GM12873 (cell line): ENCODE results near the gene NECAB3.

Source experiments
- CTCF ChIP-seq: IDR thresholded peaks from 2 replicates; pipeline ENCODE4 v1.5.1; 2012; ENCODE audit warnings: low read depth, mild to moderate bottlenecking, moderate library complexity, low read length, control low read depth; ENCODE audit not compliant: insufficient read depth; ENCODE audit errors: missing control alignments

Gene NECAB3

GRCh38 chr20:33667676-33668465 is 6.4 kb downstream of the NECAB3 start:
- TF ChIP-seq CTCF = peak; percentile 94

GRCh38 chr20:33667245-33667675 is 7.0 kb downstream of the NECAB3 start:
- no peak for TF ChIP-seq CTCF

DNA sequence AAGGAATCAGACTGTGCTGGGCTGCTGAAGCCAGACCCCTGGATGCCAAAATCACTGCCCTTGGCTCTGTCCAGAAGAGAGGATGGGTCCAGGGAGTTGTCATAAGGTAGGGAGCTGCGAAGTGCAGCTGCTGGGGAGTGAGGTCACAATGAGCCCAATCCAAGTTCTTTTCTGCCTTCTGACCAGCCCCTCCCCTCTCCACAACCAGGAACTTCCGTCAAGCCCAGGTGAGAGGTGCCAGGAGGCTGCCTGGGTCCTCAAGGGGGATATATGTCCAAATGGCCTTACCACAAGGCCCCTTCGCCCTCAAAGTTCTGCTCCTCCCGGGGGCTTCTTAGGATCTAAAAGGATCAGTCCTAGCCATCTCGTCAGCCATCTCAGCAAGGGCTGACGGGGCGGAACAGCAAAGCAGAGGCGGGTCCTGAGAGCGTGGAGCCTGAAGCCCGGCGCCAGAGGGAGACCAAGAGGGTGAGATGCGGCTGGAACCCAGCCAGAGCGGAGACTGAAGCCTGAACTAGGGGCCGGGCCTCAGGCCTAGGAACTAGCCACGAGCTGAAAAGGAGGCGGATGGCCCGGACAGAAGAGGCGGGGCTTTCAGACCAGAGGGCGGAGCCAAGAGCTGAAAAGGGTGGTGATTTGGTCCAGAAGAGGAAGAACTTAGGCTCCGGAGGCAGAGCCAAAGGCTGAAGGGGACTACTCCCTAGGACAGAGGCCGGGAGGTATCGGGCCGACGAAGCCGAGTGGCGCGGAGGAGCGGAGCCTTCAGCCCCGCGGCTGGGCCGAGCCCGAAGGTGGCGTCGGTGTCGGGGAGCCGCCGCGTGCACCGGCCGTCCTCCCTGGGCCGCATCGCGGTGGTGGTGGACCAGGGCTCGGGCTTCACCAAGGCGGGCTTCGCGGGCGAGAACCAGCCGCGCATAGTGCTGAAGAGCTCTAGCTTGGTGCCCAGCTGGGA is 7.7 kb downstream of the NECAB3 start, which contains the start of gene ACTL10:
Gene ACTL10 (plus strand): TSS at position 651 of the 952 bp plus-strand sequence. CDS start 555 bp downstream, outside the sequence.
- TF ChIP-seq CTCF = peak; percentile 21

GRCh38 chr20:33664762-33665144 is 9.5 kb downstream of the NECAB3 start:
- no peak for TF ChIP-seq CTCF

GRCh38 chr20:33664085-33664761 is 10.0 kb downstream of the NECAB3 start:
- no peak for TF ChIP-seq CTCF

- no peak for TF ChIP-seq CTCF
Measured at GRCh38 chr20:33663161-33664084, 10.8 kb downstream of the NECAB3 start.
